Measurements from ENCODE around the gene MTFP1. TPM values are rescaled to one million over a fixed set of nuclear protein-coding genes. Genes with fewer than 3 reads are reported as not detected.
A peak's percentile ranks its signal among the peaks of the same experiment; 100 is the strongest.

Gene MTFP1
- total and polyA plus RNA-seq, 9 of the 15 experiments (the other 6 are each of a cell fraction or from before 2014, with no cell fraction given): 10.7 to 52.0 (median 30.1) TPM

DNA sequence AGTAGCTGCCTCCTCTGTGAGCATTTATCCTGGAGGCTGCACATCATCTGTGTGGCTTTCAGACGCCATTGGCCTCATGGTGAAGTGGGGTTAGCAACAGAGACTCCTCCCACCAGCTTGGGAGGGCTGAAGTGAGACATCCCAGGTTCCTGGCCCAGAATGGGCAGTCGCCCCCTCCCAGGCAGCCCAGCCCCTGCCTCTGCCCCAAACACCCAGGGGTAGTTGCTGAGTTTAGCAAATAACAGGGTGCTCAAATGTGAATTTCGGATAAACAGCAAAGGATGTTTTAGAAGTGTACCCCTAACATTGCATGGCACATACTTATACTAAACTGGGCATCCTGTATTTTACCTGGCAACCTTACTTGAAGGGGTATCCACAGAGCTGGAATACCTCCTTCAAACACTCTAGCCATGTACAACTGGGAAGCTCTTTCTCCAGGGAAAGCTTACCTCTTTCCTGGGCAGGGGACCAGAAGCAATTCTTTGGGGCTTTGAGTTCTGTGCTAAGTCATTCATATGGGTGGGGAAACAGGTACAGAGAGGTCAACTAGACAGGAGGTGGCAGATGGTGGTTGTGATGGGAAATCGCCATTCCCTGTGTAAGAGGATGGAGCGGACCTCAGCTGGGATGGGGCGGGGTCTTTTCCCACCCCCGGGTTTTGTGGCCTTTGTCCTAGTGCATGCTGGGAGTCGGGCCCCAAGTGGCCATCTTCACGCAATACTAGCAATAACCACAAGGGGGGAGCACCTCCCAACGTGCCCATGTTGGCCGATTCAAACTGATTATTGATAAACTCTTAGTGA, 19.3 kb downstream of the MTFP1 start (continued):
- TF ChIP-seq, protein P1, sequence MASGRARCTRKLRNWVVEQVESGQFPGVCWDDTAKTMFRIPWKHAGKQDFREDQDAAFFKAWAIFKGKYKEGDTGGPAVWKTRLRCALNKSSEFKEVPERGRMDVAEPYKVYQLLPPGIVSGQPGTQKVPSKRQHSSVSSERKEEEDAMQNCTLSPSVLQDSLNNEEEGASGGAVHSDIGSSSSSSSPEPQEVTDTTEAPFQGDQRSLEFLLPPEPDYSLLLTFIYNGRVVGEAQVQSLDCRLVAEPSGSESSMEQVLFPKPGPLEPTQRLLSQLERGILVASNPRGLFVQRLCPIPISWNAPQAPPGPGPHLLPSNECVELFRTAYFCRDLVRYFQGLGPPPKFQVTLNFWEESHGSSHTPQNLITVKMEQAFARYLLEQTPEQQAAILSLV (tag; IDR thresholded peaks at IDR 0.05): no peak
- TF ChIP-seq ZFP1 (CRISPR knock-in tag; IDR thresholded peaks at IDR 0.05): no peak
- TF ChIP-seq ESRRB (CRISPR knock-in tag; IDR thresholded peaks at IDR 0.05; ENCODE audit: borderline replicate concordance): peak; percentile 55; the same call in 1 of the 2 replicates
- TF ChIP-seq, protein P2, sequence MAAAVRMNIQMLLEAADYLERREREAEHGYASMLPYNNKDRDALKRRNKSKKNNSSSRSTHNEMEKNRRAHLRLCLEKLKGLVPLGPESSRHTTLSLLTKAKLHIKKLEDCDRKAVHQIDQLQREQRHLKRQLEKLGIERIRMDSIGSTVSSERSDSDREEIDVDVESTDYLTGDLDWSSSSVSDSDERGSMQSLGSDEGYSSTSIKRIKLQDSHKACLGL (CRISPR knock-in tag; IDR thresholded peaks at IDR 0.05; ENCODE audit: borderline replicate concordance, poor library complexity, severe bottlenecking): no peak
- TF ChIP-seq MYBL2 (IDR thresholded peaks at IDR 0.05; ENCODE audit: low read depth): no peak
- TF ChIP-seq MYBL2 (CRISPR knock-in tag; IDR thresholded peaks at IDR 0.05; ENCODE audit: borderline replicate concordance): no peak
- peak; percentile 24 for TF ChIP-seq ZFP36 (IDR thresholded peaks at IDR 0.05; ENCODE audit: low read depth, low read length, partially characterized antibody)
- no peak for TF ChIP-seq ZC3H4 (CRISPR knock-in tag; IDR thresholded peaks at IDR 0.05; ENCODE audit: borderline replicate concordance)
- no peak for TF ChIP-seq ZNF444 (CRISPR knock-in tag; IDR thresholded peaks at IDR 0.05)
- TF ChIP-seq, protein P3, sequence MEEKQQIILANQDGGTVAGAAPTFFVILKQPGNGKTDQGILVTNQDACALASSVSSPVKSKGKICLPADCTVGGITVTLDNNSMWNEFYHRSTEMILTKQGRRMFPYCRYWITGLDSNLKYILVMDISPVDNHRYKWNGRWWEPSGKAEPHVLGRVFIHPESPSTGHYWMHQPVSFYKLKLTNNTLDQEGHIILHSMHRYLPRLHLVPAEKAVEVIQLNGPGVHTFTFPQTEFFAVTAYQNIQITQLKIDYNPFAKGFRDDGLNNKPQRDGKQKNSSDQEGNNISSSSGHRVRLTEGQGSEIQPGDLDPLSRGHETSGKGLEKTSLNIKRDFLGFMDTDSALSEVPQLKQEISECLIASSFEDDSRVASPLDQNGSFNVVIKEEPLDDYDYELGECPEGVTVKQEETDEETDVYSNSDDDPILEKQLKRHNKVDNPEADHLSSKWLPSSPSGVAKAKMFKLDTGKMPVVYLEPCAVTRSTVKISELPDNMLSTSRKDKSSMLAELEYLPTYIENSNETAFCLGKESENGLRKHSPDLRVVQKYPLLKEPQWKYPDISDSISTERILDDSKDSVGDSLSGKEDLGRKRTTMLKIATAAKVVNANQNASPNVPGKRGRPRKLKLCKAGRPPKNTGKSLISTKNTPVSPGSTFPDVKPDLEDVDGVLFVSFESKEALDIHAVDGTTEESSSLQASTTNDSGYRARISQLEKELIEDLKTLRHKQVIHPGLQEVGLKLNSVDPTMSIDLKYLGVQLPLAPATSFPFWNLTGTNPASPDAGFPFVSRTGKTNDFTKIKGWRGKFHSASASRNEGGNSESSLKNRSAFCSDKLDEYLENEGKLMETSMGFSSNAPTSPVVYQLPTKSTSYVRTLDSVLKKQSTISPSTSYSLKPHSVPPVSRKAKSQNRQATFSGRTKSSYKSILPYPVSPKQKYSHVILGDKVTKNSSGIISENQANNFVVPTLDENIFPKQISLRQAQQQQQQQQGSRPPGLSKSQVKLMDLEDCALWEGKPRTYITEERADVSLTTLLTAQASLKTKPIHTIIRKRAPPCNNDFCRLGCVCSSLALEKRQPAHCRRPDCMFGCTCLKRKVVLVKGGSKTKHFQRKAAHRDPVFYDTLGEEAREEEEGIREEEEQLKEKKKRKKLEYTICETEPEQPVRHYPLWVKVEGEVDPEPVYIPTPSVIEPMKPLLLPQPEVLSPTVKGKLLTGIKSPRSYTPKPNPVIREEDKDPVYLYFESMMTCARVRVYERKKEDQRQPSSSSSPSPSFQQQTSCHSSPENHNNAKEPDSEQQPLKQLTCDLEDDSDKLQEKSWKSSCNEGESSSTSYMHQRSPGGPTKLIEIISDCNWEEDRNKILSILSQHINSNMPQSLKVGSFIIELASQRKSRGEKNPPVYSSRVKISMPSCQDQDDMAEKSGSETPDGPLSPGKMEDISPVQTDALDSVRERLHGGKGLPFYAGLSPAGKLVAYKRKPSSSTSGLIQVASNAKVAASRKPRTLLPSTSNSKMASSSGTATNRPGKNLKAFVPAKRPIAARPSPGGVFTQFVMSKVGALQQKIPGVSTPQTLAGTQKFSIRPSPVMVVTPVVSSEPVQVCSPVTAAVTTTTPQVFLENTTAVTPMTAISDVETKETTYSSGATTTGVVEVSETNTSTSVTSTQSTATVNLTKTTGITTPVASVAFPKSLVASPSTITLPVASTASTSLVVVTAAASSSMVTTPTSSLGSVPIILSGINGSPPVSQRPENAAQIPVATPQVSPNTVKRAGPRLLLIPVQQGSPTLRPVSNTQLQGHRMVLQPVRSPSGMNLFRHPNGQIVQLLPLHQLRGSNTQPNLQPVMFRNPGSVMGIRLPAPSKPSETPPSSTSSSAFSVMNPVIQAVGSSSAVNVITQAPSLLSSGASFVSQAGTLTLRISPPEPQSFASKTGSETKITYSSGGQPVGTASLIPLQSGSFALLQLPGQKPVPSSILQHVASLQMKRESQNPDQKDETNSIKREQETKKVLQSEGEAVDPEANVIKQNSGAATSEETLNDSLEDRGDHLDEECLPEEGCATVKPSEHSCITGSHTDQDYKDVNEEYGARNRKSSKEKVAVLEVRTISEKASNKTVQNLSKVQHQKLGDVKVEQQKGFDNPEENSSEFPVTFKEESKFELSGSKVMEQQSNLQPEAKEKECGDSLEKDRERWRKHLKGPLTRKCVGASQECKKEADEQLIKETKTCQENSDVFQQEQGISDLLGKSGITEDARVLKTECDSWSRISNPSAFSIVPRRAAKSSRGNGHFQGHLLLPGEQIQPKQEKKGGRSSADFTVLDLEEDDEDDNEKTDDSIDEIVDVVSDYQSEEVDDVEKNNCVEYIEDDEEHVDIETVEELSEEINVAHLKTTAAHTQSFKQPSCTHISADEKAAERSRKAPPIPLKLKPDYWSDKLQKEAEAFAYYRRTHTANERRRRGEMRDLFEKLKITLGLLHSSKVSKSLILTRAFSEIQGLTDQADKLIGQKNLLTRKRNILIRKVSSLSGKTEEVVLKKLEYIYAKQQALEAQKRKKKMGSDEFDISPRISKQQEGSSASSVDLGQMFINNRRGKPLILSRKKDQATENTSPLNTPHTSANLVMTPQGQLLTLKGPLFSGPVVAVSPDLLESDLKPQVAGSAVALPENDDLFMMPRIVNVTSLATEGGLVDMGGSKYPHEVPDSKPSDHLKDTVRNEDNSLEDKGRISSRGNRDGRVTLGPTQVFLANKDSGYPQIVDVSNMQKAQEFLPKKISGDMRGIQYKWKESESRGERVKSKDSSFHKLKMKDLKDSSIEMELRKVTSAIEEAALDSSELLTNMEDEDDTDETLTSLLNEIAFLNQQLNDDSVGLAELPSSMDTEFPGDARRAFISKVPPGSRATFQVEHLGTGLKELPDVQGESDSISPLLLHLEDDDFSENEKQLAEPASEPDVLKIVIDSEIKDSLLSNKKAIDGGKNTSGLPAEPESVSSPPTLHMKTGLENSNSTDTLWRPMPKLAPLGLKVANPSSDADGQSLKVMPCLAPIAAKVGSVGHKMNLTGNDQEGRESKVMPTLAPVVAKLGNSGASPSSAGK (IDR thresholded peaks at IDR 0.05): no peak
- TF ChIP-seq POLR3G (IDR thresholded peaks at IDR 0.05; ENCODE audit: extremely low read depth, insufficient read length, insufficient replicate concordance): no peak
- no peak for TF ChIP-seq MTA3 (IDR thresholded peaks at IDR 0.05; ENCODE audit: borderline replicate concordance)
- TF ChIP-seq PRPF4 (IDR thresholded peaks at IDR 0.05; ENCODE audit: insufficient read depth, low read depth, low read length, poor library complexity, severe bottlenecking): no peak
- TF ChIP-seq ZBTB7A (IDR thresholded peaks at IDR 0.05; ENCODE audit: borderline replicate concordance, control insufficient read depth, low read depth, low read length): peak; percentile 90
